ENCODE measurements around the gene ELMO1.

The ELMO1 gene

GRCh38 chr7:37382546-37383088 lies 66.0 kb downstream of the ELMO1 start:
- Histone ChIP-seq H3K4me1 (ENCODE audit: insufficient read depth, poor library complexity, severe bottlenecking) (no peaks in the 10 kb centered on the region), H3K9me3 (ENCODE audit: severe bottlenecking) (no peaks in the 10 kb centered on the region), H3K27me3 (ENCODE audit: insufficient read depth, poor library complexity, severe bottlenecking) (no peaks in the 10 kb centered on the region), H3K27ac (ENCODE audit: poor library complexity, severe bottlenecking) (no peak overlapping the region), H3K36me3 (ENCODE audit: low read depth) (no peaks in the 10 kb centered on the region), H3K4me3 (ENCODE audit: severe bottlenecking) (no peak overlapping the region)
- ATAC-seq (ENCODE audit: low read depth) (no peak), DNase-seq (ENCODE audit: low spot score) (no peak)
- TF ChIP-seq CTCF (IDR thresholded peaks at IDR 0.05; ENCODE audit: poor library complexity, severe bottlenecking): no peak

- Histone ChIP-seq H3K4me1 (ENCODE audit: insufficient read depth, poor library complexity, severe bottlenecking) (peaks cover 3% of the 10 kb centered on the region), H3K27ac (ENCODE audit: poor library complexity, severe bottlenecking) (no peak overlapping the region), H3K4me3 (ENCODE audit: severe bottlenecking) (no peak overlapping the region), H3K27me3 (ENCODE audit: insufficient read depth, poor library complexity, severe bottlenecking) (no peaks in the 10 kb centered on the region), H3K9me3 (ENCODE audit: severe bottlenecking) (no peaks in the 10 kb centered on the region), H3K36me3 (ENCODE audit: low read depth) (no peaks in the 10 kb centered on the region)
- ATAC-seq (ENCODE audit: low read depth) (peak; percentile 19; the same call in 1 of the 3 replicates), DNase-seq (ENCODE audit: low spot score) (no peak)
- no peak for TF ChIP-seq CTCF (IDR thresholded peaks at IDR 0.05; ENCODE audit: poor library complexity, severe bottlenecking)
Measured at GRCh38 chr7:37380831-37381230, 67.8 kb downstream of the ELMO1 start.

GRCh38 chr7:37379546-37380277 lies 69.0 kb downstream of the ELMO1 start:
- ATAC-seq (ENCODE audit: low read depth) (no peak), DNase-seq (ENCODE audit: low spot score) (no peak)
- H3K4me1 ChIP-seq (ENCODE audit: insufficient read depth, poor library complexity, severe bottlenecking): peaks cover 3% of the 10 kb centered on the region
- H3K36me3 ChIP-seq (ENCODE audit: low read depth): no peaks in the 10 kb centered on the region
- H3K4me3 ChIP-seq (ENCODE audit: severe bottlenecking): no peak overlapping the region
- H3K9me3 ChIP-seq (ENCODE audit: severe bottlenecking): no peaks in the 10 kb centered on the region
- TF ChIP-seq CTCF (IDR thresholded peaks at IDR 0.05; ENCODE audit: poor library complexity, severe bottlenecking): no peak
- no peak overlapping the region for H3K27ac ChIP-seq (ENCODE audit: poor library complexity, severe bottlenecking)
- H3K27me3 ChIP-seq (ENCODE audit: insufficient read depth, poor library complexity, severe bottlenecking): no peaks in the 10 kb centered on the region

- Histone ChIP-seq H3K4me1 (ENCODE audit: insufficient read depth, poor library complexity, severe bottlenecking) (peaks cover 3% of the 10 kb centered on the region), H3K4me3 (ENCODE audit: severe bottlenecking) (no peak overlapping the region), H3K27me3 (ENCODE audit: insufficient read depth, poor library complexity, severe bottlenecking) (no peaks in the 10 kb centered on the region), H3K27ac (ENCODE audit: poor library complexity, severe bottlenecking) (no peak overlapping the region), H3K9me3 (ENCODE audit: severe bottlenecking) (no peaks in the 10 kb centered on the region), H3K36me3 (ENCODE audit: low read depth) (no peaks in the 10 kb centered on the region)
- TF ChIP-seq CTCF (IDR thresholded peaks at IDR 0.05; ENCODE audit: poor library complexity, severe bottlenecking): no peak
- no peak for DNase-seq (ENCODE audit: low spot score)
- no peak for ATAC-seq (ENCODE audit: low read depth)
Measured at GRCh38 chr7:37377231-37377630, 71.4 kb downstream of the ELMO1 start.

- TF ChIP-seq CTCF (IDR thresholded peaks at IDR 0.05; ENCODE audit: poor library complexity, severe bottlenecking): no peak
- Histone ChIP-seq H3K27me3 (ENCODE audit: insufficient read depth, poor library complexity, severe bottlenecking) (no peaks in the 10 kb centered on the region), H3K36me3 (ENCODE audit: low read depth) (no peaks in the 10 kb centered on the region), H3K4me3 (ENCODE audit: severe bottlenecking) (no peak overlapping the region), H3K27ac (ENCODE audit: poor library complexity, severe bottlenecking) (peak overlapping the region; percentile 48), H3K9me3 (ENCODE audit: severe bottlenecking) (no peaks in the 10 kb centered on the region), H3K4me1 (ENCODE audit: insufficient read depth, poor library complexity, severe bottlenecking) (peaks cover 3% of the 10 kb centered on the region)
- ATAC-seq (ENCODE audit: low read depth) (peak; percentile 86), DNase-seq (ENCODE audit: low spot score) (no peak)
Measured at GRCh38 chr7:37376386-37376785, 72.3 kb downstream of the ELMO1 start.

Measured in RWPE2 (cell line).